Muscle layer of duodenum (tissue), 2 donors: ENCODE data around the gene EMD.

Experiments used
- H3K27ac ChIP-seq: one replicate; pipeline ENCODE4 v1.7.0; 2013; ENCODE audit warnings: mild to moderate bottlenecking, low read length
- H3K27me3 ChIP-seq: one replicate; pipeline ENCODE4 v1.7.0; 2013; ENCODE audit warnings: low read depth, mild to moderate bottlenecking, control low read depth, low read length
- H3K36me3 ChIP-seq, 2 donors: one replicate each; pipeline ENCODE4 v1.7.0; 2013; ENCODE audit warnings: low read length in 2 of 2, control low read depth in 1 of 2, mild to moderate bottlenecking in 1 of 2; ENCODE audit not compliant: insufficient read depth in 2 of 2, control insufficient read depth in 1 of 2
- H3K4me1 ChIP-seq, 2 donors: one replicate each; pipeline ENCODE4 v1.7.0; 2013; ENCODE audit warnings: low read length in 2 of 2, mild to moderate bottlenecking in 2 of 2, control low read depth in 1 of 2, moderate library complexity in 1 of 2; ENCODE audit not compliant: insufficient read depth in 2 of 2, control insufficient read depth in 1 of 2
- H3K4me3 ChIP-seq, 2 donors: one replicate each; pipeline ENCODE4 v1.7.0; 2013; ENCODE audit warnings: low read length in 2 of 2, low read depth in 1 of 2, mild to moderate bottlenecking in 1 of 2
- H3K9me3 ChIP-seq, 2 donors: one replicate each; pipeline ENCODE4 v1.7.0; 2013; ENCODE audit warnings: low read length in 2 of 2, control low read depth in 1 of 2, mild to moderate bottlenecking in 1 of 2; ENCODE audit not compliant: control insufficient read depth in 1 of 2
- donor health status: healthy.

Gene EMD

GRCh38 chrX:154374313-154375155 is 4.6 kb upstream of the EMD start, which contains the start of gene FLNA:
FLNA (minus strand) TSS chrX:154374634; CDS start chrX:154371245, 3,389 bp downstream.
- H3K27me3 ChIP-seq = no peaks in the 10 kb centered on the region
- H3K4me3 ChIP-seq = peak within 1 kb of the TSS; percentile 62 to 84
- H3K27ac ChIP-seq = peak within 1 kb of the TSS; percentile 74
- H3K36me3 ChIP-seq = peaks cover 0 to 3% of the 10 kb centered on the region in 2 donors
- H3K9me3 ChIP-seq = no peaks in the 10 kb centered on the region
- H3K4me1 ChIP-seq = peaks cover 0 to 9% of the 10 kb centered on the region in 2 donors

- no peaks in the 10 kb centered on the region for H3K27me3 ChIP-seq
- H3K4me1 ChIP-seq = peaks cover 0 to 10% of the 10 kb centered on the region in 2 donors
- H3K27ac ChIP-seq = peak overlapping the region; percentile 56
- peaks cover 0 to 3% of the 10 kb centered on the region in 2 donors for H3K36me3 ChIP-seq
- H3K4me3 ChIP-seq = peak overlapping the region in 1 of 2 donors; percentile 38
- no peaks in the 10 kb centered on the region for H3K9me3 ChIP-seq
Observed at GRCh38 chrX:154375156-154375504, 4.0 kb upstream of the EMD start.

- Histone ChIP-seq H3K27me3 (no peaks in the 10 kb centered on the region), H3K4me1 (peaks cover 4 to 19% of the 10 kb centered on the region in 2 donors), H3K27ac (peak overlapping the region; percentile 75), H3K9me3 (no peaks in the 10 kb centered on the region), H3K36me3 (no peaks in the 10 kb centered on the region), H3K4me3 (peak overlapping the region in 1 of 2 donors; percentile 19)
Observed at GRCh38 chrX:154376774-154377173, 2.3 kb upstream of the EMD start.

GRCh38 chrX:154378059-154378798 is 866 bp upstream of the EMD start:
- no peaks in the 10 kb centered on the region for H3K9me3 ChIP-seq
- H3K27ac ChIP-seq = peak overlapping the region; percentile 45
- H3K4me3 ChIP-seq = peak overlapping the region; percentile 30 to 60
- H3K27me3 ChIP-seq = no peaks in the 10 kb centered on the region
- no peaks in the 10 kb centered on the region for H3K36me3 ChIP-seq
- peaks cover 4 to 23% of the 10 kb centered on the region in 2 donors for H3K4me1 ChIP-seq

GRCh38 chrX:154379569-154379951 is 465 bp downstream of the EMD start:
- Histone ChIP-seq H3K9me3 (no peaks in the 10 kb centered on the region), H3K27me3 (no peaks in the 10 kb centered on the region), H3K27ac (peak overlapping the region; percentile 89), H3K4me1 (peaks cover 4 to 22% of the 10 kb centered on the region in 2 donors), H3K4me3 (peak overlapping the region; percentile 57 to 68), H3K36me3 (no peaks in the 10 kb centered on the region)

- peak overlapping the region; percentile 57 to 68 for H3K4me3 ChIP-seq
- H3K27ac ChIP-seq = peak overlapping the region; percentile 89
Observed at GRCh38 chrX:154380153-154380552, 1.1 kb downstream of the EMD start.

GRCh38 chrX:154380787-154381186 is 1.7 kb downstream of the EMD start:
- peak overlapping the region; percentile 89 for H3K27ac ChIP-seq

More at GRCh38 chrX:154380153-154380552, 1.1 kb downstream of the EMD start:
- no peaks in the 10 kb centered on the region for H3K36me3 ChIP-seq
- H3K27me3 ChIP-seq = no peaks in the 10 kb centered on the region
- H3K9me3 ChIP-seq = no peaks in the 10 kb centered on the region
- H3K4me1 ChIP-seq = peaks cover 4 to 22% of the 10 kb centered on the region in 2 donors

GRCh38 chrX:154381271-154381670 is 2.2 kb downstream of the EMD start:
- Histone ChIP-seq H3K4me3 (no peak overlapping the region), H3K36me3 (no peaks in the 10 kb centered on the region), H3K27ac (no peak overlapping the region), H3K27me3 (no peaks in the 10 kb centered on the region), H3K9me3 (no peaks in the 10 kb centered on the region), H3K4me1 (peaks cover 4 to 22% of the 10 kb centered on the region in 2 donors)

More at GRCh38 chrX:154380787-154381186, 1.7 kb downstream of the EMD start:
- Histone ChIP-seq H3K4me1 (peaks cover 4 to 22% of the 10 kb centered on the region in 2 donors), H3K27me3 (no peaks in the 10 kb centered on the region), H3K4me3 (peak overlapping the region in 1 of 2 donors; percentile 68), H3K9me3 (no peaks in the 10 kb centered on the region), H3K36me3 (no peaks in the 10 kb centered on the region)

- Histone ChIP-seq H3K36me3 (no peaks in the 10 kb centered on the region), H3K27me3 (no peaks in the 10 kb centered on the region), H3K27ac (no peak overlapping the region), H3K4me1 (peaks cover 4 to 19% of the 10 kb centered on the region in 2 donors), H3K9me3 (no peaks in the 10 kb centered on the region), H3K4me3 (no peak overlapping the region)
Observed at GRCh38 chrX:154382483-154383069, 3.5 kb downstream of the EMD start.

- Histone ChIP-seq H3K27ac (no peak overlapping the region), H3K36me3 (no peaks in the 10 kb centered on the region)
Observed at GRCh38 chrX:154383359-154384283, 4.5 kb downstream of the EMD start.

More at GRCh38 chrX:154383359-154384283, 4.5 kb downstream of the EMD start:
- Histone ChIP-seq H3K4me1 (peaks cover 4 to 19% of the 10 kb centered on the region in 2 donors), H3K9me3 (no peaks in the 10 kb centered on the region), H3K27me3 (no peaks in the 10 kb centered on the region), H3K4me3 (no peak overlapping the region)
